Endothelial cell of umbilical vein (primary cell): ENCODE data around the gene PIP4K2B.

ENCODE experiments used
- CTCF ChIP-seq, 2 donors: IDR thresholded peaks; 1 replicate in 1 of 2; 2 replicates in 1 of 2; pipeline ENCODE4 v1.5.1; 2011; ENCODE audit warnings: low read length in 2 of 2, mild to moderate bottlenecking in 2 of 2, moderate library complexity in 2 of 2, control low read depth in 1 of 2, inconsistent platforms in 1 of 2, low read depth in 1 of 2; ENCODE audit not compliant: insufficient read depth in 1 of 2; ENCODE audit errors: extremely low read depth in 1 of 2
- EZH2 ChIP-seq: IDR thresholded peaks from 2 replicates; pipeline ENCODE4 v1.6.1; 2012; ENCODE audit warnings: borderline replicate concordance, low read depth, mild to moderate bottlenecking, moderate library complexity, low read length, inconsistent platforms; ENCODE audit not compliant: severe bottlenecking
- GATA2 ChIP-seq: IDR thresholded peaks from 2 replicates; pipeline ENCODE4 v1.7.0; 2011; ENCODE audit warnings: low read depth, mild to moderate bottlenecking, moderate library complexity, mixed read lengths, low read length; ENCODE audit not compliant: insufficient read length, insufficient read depth
- JUN ChIP-seq: IDR thresholded peaks from 2 replicates; pipeline ENCODE4 v1.6.1; 2011; ENCODE audit warnings: borderline replicate concordance, low read depth; ENCODE audit not compliant: insufficient read length, insufficient read depth
- MAX ChIP-seq: IDR thresholded peaks from 2 replicates; pipeline ENCODE4 v1.6.1; 2011; ENCODE audit not compliant: insufficient read depth, insufficient read length
- POLR2A ChIP-seq: IDR thresholded peaks from 2 replicates; pipeline ENCODE4 v1.6.1; 2012; ENCODE audit warnings: low read depth, mild to moderate bottlenecking, control low read depth, low read length
- POLR2AphosphoS5 ChIP-seq: IDR thresholded peaks from 2 replicates; pipeline ENCODE4 v1.6.1; 2012; ENCODE audit warnings: low read depth, mild to moderate bottlenecking, control low read depth, low read length, moderate library complexity; ENCODE audit not compliant: insufficient read depth

- no peak for TF ChIP-seq CTCF (IDR thresholded peaks at IDR 0.05; ENCODE audit: extremely low read depth in 1 of 2, insufficient read depth in 1 of 2, low read depth in 1 of 2, low read length in 2 of 2)
- TF ChIP-seq POLR2A, result no peak
- no peak for TF ChIP-seq MAX
- no peak for TF ChIP-seq POLR2AphosphoS5
- no peak for TF ChIP-seq EZH2
- TF ChIP-seq JUN, result no peak
- TF ChIP-seq GATA2, result no peak
Observed at GRCh38 chr17:38745545-38745944, 53.8 kb downstream of the PIP4K2B start.
